Effector CD8-positive, alpha-beta T cell (primary cell): Measurements from ENCODE around the gene SULT2B1.
"Not testable (repeated sequence)": the region's sequence is repeated elsewhere in the genome, so short reads cannot be mapped to it uniquely, and the experiment has no call there.

Source experiments
- DNase-seq: peaks from one replicate; lab custom pipeline; 2025; lab: John Stamatoyannopoulos, UW

The SULT2B1 gene

DNA sequence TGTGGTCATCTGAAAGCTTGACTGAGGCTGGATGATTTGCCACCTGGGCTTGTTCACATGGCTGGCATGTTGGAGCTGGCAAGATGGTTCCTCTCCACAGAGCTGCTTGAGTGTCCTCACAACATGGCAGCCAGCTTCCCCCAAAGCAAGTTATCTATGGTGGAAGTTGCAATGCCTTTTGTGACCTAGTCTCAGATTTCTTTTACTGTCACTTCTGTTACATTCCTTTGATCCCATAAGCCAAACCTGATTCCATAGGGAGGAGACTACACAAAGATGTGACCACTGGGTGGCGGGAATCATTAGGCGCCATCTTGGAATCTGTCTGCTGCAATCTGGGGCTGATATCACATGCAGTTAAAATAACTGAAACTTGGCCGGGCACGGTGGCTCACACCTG, 22.8 kb upstream of the SULT2B1 start:
- DNase-seq: no peak

DNA sequence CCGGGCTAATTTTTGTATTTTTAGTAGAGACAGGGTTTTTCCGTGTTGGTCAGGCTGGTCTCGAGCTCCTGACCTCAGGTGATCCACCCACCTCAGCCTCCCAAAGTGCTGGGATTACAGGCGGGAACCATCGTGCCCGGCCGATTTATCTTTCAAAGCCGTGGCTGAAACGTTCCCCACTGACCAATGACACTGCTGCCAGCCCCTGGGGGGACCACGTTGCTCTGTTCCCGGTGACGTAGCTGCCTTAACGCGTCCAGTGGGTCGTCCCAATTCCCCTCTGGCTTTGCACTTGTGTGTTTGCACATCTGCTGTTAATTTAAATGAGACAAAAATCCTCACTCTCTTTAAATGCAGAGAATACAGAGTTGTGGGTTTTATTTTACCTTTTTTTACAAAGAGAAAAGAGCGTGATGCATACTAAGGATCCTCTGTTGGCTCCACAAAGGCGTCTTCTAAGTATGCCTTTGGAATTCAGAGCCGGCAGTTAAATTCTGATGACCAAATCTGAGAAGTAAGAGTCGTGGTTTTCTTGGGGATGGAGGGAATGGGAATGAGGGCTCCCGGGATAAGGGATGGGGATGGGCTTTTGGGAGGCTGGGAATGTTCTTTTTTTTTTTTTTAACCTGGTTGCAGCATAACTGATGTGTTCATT, 21.8 kb upstream of the SULT2B1 start:
- no peak for DNase-seq

DNA sequence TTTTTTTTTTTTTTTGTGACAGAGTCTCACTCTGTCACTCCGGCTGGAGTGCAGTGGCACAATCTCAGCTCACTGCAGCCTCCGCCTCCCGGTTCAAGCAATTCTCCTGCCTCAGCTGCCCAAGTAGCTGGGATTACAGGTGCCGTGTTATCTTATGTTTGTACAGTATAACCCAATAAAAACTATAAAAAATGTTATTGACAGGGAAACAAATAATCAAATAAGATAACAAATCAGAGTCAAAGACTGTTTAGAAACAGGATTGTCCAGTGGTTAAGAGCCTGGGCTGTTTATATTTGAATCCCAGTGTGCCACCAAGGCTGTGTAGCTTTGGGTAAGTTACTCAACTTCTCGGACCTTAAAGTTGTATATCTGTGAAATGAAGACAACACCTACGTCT, 21.2 kb upstream of the SULT2B1 start:
- no peak for DNase-seq

DNA sequence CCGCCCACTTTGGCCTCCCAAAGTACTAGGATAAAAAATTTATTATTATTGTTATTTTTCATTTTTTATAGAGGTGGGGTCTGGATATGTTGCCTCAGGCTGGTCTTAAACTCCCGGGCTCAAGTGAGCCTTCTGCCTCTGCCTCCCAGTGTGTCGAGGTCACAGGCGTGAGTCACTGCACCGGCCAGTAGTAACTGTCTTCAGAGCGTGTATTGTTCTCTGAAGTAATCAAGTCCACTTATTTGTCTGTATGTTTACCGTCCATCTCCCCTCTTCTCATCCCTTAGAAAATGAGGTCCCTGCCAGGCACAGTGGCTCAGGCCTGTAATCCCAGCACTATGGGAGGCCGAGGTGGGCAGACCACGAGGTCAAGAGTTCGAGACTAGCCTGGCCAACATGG, 18.2 kb upstream of the SULT2B1 start:
- no peak for DNase-seq

DNA sequence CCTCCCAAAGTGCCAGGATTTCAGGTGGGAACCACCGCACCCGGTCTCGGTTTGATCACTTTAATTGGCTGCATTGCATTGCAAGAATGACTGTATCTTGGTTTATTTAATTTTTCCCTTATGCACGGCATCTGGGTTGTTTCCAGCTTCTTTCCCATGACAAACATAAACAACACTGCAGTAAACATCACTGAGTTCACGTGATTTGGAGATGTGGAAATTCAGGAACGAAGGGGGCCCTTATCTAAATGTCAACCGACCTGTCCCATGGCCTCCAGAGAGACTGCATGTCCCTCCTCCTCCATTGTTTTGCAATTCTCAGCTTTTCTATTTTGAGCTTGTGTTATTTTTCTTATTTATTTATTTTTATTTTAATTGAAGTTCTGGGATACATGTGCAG, 14.4 kb upstream of the SULT2B1 start:
- no peak for DNase-seq

DNA sequence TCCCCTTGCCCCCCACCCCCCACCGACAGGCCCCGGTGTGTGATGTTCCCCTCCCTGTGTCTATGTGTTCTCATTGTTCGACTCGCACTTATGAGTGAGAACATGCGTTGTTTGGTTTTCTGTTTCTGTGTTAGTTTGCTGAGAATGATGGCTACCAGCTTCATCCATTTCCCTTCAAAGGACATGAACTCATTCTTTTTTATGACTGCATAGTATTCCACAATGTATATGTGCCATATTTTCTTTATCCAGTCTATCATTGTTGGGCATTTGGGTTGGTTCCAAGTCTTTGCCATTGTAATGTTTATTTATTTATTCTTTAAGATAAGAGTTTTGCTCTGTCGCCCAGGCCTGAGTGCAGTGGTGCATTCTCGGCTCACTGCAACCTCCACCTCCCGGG, 13.9 kb upstream of the SULT2B1 start:
- not testable (repeated sequence) for DNase-seq

DNA sequence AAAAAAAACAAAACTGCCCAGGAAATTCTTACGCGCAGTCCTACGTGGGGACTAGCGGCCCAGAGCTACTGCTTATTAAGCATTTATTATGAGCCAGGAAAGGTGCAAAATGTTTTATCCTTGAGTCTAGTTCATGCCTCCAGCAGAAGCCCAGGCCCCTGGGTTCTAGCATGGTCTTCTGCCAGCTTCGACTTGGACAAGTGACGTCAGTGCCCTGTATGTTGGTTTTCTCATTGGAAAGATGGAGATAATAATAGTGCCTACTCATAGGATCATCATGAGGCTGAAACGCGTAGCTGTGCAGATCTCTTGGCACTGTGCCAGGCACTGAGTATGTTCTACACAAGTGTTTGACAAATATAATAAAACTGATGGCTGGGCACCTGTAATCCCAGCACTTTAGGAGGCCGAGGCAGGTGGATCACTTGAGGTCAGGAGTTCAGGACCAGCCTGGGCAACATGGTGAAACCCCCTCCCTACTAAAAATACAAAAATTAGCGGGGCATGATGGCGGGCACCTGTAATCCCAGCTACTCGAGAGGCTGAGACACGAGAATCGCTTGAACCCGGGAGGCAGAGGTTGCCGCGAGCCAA, 12.4 kb upstream of the SULT2B1 start:
- no peak for DNase-seq

DNA sequence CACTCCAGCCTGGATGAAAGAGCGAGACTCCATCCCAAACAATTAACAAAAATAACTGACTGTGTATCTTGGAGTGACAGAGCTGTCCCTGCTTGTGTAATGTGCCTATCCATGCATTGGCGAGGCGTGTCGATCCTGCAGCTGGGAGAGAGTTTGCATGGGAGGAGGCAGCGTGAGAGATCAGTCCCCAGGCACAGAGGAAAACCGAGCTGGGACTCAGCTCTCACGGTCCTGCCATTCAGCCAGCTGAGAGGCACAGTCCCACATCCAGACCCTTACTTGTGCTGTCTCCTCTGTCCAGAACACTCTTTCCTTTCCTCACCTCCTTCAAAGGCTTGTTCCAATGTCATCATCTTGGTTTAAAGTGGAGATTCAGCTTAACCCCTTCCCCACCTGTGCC, 11.9 kb upstream of the SULT2B1 start:
- no peak for DNase-seq

DNA sequence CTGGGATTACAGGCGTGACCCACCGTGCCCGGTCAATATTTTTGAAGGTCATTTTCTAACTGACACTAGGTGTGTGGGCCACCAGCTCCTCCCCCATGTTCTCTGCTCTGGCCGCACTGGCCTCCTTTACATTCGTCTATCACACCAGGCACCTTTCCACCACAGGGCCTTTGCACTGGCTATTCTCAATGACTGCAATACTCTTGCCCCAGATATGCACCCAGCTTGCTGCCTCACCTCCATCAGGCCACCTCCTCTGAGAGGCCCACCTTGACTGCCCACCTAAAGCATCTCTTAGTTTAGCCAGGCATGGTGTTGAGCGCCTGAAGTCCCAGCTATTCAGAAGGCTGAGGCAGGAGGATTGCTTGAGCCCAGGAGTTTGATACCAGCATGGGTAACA, 10.2 kb upstream of the SULT2B1 start:
- no peak for DNase-seq

DNA sequence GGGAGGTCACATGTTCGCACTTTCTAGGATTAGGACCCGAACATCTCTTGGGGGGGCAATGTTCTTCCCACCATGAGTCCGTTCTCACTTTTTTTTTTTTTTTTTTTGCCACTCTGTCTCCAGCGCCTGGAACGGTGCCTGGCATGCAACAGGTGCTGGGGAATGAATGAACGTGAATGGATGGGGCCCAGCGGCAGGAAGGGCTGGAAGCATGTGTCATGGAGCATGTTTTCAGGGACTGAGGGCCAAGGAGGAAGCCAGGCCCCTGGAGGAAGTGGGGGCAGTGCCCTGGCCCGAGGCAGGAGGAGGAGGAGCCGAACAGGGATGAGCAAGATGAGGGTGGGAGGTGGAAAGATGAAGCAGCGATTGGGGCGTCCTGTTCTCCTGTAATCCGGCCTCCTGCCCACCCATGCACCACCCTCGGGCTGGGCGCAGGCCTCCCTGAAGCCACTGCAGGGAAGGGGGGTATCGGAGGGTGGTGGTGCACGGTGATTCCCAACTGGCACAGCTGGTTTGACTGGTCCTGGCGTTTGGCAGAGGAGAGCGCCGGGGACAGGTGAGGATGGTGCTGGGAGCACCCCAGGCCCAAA, 8.8 kb upstream of the SULT2B1 start:
- no peak for DNase-seq

DNA sequence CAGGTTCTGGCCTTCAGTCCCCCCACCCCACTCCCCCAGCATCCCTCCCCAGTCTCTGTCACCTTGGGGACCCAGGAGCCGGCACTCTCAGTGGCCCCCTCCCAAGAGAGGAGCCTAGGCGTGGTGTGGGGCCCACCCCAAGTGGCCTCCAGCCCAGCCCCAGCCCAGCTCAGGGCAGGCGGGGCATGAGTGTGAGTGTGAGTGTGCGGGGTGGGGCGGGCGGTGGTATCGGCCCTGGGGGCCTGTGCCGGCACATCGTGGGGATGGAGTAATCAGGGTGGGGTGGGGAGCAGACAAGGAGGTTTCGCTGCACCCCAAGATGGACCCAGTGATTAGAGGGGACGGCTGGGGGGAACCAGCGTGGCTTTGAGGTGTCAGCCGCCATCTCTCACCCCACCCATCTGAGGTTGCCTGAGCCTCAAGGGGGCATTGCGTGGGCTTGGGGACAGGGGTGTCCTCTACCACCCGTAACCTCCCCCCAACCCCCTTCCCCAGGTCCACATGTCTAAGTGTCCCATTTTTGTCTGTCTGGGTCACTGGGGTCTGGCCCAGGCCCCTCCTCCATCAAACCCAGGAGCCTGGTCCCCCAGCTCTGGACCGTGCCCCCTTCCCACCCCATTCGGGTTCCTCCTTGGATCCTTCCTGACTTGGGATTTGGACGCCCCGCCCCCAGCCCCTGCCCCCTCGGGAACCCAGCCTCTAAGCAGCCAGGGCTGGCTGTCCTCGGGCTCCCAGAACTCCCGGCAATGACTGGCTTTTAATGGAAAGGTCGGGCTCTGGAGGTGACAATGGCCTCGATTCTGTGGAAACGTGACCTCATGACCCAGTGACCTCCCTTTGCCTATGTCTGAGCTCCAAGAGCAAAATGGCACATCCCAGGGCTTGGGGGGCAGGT, 6.9 kb upstream of the SULT2B1 start:
- no peak for DNase-seq

DNA sequence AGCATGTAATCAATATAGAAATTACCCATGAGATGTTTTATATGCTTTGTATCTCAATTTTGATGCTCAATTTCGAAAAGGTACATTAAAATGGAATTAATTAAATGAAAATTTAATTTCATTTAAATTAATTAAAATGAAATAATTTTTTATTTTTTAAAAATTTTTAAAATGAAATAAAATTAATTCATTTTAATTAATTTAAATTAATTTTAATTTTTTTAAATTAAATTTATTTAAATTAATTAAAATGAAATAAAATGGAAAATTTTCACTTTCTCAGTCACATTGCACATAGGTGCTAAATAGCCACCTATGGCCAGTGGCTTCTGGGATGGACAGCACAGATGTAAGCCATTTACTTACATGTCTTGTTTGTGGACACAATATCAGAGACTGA, 4.2 kb upstream of the SULT2B1 start:
- DNase-seq: no peak

DNA sequence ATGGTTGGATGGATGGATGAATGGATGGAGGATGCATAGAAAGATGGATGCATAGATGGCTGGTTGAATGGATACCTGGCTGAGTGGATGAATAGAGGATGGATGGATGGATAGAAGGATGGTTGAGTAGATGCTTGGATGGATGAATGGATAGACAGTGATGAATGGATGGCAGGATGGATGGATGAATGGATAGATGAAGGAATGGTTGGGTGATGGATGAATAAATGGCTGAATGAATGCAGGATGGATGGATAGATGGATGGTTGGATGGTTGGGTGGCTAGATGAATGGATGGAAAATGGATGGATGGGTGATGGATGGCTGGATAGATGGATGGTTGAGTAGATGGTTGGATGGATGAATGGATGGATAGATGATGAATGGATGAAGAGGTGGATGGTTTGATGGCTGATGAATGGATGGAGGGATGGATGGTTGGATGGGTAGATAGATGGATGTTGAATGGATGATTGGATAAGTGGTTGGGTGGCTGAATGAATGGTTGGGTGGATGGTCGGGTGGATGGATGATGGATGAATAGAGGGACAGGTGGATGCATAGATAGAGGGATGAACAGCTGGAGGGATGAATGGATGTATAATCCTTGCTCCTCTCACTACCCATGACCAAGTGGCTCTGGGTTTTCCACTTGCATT, 3.6 kb upstream of the SULT2B1 start:
- DNase-seq: no peak

DNA sequence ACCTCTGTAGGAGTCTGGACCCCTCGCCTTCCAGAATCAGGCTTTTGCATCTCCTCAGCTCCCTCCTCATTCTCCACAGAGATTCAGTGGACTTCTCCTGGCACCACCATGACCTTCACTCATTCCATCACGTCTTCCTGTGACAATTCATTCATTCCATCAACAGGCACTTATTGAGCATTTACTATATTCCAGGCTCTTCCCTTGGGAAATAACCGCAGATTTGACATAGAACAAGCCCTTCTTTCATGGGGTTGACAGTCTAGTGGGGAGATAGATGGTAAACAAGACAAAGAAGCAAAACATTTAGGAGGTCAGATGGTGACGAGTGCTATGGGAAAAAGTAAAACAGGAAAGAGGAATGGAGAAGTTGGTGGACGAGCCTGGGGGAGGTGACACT, 2.6 kb upstream of the SULT2B1 start:
- DNase-seq: no peak

DNA sequence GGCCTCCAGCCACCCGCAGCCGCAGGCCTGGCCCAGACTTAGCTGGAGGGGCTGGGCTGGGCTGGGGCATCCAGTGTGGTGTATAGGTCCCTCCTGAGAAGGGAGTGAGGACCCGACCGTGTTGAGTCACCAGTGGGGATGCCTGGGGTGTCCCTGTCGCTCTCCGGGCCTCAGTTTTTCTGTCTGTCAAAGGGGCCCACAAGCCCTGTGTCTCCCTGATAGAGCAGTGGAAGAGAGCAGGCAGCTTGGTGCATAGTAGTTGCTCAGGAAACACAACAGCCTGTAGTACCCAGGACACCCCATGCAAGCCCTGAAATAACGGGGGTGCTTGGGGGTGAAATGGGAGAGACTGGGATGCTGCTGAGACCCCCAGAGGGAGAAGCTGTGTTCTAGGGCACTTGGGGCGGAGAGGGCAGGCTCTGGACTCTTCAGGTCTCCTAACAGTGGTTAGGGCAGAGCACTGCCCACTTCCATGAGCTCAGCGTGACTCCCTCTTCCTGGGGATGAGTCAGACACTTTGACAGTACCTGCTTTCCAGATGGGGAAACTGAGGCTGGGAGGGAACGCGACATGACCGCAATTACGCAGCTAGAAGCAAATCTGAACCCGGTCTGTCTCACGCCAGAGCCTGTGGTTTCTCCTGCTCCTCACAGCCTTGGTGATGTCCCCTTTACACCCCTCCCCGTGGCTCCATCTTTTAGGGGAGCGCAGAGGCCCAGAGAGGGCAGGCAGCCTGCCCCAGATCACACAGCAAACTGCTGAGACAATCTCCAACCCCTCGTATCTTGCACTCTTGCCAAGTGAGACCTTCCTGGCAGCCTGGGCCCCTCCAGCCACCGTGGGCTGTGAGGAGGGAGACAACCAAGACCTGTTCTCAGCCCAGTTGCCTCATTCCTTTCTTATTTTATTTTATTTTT, 692 bp downstream of the SULT2B1 start:
- no peak for DNase-seq

DNA sequence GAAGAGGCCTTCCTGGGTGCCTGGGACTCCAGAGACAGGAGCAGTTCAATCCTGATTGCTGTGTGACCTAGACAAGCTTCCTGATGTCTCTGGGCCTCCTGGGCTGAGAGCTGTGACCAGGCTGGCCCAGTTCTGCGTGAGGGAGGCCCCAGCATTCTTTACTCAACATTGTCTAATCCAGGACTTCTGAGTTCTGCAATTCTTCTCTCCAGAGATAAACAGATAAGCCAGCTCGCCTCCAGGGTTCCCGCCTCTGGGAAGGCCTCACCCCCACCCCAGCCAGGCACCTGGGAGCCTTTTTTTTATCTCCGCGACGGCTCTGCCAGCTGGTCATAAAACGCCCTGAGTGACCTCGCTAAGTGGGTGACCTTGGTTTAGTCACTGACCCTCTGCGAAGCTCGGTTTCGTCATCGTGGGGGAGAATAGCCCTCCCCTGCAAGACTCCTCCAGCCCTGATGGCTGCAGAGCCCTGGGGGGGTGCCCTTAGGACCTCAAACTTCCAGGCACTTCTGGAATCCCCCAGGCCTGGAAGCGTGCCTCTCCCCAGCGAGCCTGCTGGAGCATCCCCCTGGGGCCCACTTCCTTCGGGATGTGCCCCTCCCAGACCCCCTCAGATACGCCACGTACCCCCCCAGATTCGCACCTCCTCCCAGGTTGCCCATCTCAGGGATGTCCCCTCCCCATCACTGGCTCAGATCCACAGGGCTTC, 1.9 kb downstream of the SULT2B1 start:
- no peak for DNase-seq

DNA sequence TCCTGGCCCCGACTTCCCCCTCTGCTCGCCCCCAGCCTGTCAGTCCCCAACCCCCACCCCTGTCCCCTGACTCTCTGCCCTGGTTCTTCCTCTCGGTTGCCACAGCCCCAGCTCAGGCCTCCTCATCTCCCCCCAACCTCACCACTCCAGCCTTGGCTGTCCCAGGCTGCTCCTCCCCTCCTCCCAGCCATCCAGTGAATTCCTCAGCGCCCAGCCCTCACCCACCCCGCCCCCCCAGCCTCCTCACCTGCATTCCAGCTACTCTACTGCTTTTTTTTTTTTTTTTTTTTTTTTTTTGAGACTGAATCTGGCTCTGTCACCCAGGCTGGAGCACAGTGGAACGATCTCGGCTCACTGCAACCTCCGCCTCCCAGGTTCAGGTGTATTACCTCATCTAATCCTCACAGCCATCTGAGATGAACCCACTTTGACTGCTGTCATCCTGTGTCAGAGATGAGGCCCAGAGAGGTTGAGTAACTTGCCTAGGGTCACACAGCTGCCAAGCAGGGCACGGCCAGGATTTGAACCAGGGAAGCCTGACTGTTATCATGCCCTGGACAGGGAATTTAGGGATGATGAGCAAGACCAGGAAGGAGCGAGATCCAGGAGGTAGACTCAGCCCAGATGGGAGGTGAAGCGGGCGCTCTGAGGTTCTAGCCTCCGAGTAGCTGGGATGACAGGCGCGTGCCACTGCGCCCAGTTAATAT, 2.6 kb downstream of the SULT2B1 start:
- no peak for DNase-seq

DNA sequence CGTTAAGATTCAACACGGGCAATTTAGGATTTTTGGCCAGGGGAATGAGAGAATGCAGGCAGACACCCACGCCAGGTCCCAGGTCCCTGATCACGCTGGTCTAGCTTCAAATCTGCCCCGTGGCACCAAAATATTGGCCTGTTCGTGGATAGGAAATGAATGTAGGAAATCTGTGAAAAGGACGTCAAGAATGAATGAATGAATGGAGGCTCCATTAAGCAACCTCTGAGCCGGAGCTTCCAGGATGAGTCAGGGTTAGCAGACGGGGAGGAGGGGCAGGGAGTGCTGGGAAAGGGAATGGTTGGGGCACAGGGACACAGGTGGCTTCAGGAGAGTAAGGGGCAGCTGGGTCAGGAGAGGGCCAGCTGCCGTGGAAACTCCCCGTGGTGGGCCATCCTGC, 4.2 kb downstream of the SULT2B1 start:
- no peak for DNase-seq

DNA sequence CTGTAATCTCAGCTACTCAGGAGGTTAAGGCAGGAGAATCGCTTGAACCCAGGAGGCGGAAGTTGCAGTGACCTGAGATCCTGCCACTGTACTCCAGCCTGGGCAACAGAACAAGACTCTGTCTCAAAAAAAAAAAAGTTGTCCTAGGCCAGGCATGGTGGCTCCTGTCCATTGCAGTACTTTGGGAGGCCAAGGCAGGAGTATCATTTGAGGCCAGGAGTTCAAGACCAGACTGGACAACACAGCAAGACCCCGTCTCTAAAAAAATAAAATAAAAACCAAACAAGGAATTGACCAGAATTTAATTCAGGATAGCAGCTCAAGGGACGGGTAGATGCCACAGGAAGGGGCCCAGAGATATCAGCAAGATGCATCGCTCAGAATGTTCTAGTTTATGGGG, 4.9 kb downstream of the SULT2B1 start:
- no peak for DNase-seq
